LNCAP (cell line): ENCODE measurements around the gene FGFR2.

Source experiments
- TF ChIP-seq, protein P1 (sequence below): fragments of 450-650 bp; IDR thresholded peaks from 2 replicates; pipeline ENCODE4 v1.5.1; 2017; ENCODE audit warnings: mild to moderate bottlenecking

The FGFR2 gene

DNA sequence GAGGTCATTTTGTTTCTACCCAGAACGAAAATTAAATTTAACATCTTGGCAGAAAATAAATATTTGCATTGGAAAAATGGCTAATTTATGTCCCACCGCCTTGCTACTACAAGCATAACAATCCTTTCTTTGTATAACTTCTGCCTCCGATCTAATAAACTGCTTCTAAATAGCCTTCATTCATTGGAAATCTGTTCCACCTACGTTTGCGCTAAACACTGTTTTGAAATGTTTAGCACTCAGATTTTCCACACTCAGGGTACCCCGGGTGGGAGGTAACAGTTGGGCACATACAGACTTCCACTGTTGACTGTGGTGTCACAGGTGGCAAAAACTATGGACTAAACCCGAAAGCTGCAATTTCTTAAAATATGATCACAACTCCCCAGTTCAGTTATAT lies 96.4 kb downstream of the FGFR2 start:
- TF ChIP-seq, protein P1, sequence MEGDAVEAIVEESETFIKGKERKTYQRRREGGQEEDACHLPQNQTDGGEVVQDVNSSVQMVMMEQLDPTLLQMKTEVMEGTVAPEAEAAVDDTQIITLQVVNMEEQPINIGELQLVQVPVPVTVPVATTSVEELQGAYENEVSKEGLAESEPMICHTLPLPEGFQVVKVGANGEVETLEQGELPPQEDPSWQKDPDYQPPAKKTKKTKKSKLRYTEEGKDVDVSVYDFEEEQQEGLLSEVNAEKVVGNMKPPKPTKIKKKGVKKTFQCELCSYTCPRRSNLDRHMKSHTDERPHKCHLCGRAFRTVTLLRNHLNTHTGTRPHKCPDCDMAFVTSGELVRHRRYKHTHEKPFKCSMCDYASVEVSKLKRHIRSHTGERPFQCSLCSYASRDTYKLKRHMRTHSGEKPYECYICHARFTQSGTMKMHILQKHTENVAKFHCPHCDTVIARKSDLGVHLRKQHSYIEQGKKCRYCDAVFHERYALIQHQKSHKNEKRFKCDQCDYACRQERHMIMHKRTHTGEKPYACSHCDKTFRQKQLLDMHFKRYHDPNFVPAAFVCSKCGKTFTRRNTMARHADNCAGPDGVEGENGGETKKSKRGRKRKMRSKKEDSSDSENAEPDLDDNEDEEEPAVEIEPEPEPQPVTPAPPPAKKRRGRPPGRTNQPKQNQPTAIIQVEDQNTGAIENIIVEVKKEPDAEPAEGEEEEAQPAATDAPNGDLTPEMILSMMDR, result no peak

DNA sequence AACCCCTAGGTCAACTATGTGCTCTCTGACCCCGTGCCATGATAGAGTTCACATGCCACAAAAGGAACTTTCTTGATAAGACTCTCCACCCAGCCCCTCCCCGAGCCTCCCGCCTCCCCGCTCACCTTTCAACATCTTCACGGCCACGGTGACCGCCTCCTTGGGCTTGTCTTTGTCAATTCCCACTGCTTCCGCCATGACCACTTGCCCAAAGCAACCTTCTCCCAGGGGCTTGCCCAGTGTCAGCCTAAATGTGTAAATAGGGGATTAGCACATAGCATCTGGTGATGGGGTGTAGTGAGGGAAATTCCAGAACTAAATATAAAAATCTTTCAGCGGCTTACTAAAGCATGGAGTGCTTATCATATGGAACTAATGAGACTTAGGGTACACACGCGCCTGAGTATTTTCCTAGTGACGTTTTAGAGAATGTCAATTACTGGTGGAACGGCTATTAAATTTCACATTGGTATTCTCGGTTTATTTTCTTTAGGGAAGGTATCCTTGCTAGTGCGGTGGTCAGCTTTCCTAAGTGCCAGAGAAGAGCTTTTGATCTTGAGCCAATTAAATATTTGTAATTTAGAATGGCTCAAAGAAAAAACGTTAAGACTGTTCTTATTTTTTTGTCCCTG lies 97.4 kb downstream of the FGFR2 start:
- TF ChIP-seq, protein P1, result no peak

DNA sequence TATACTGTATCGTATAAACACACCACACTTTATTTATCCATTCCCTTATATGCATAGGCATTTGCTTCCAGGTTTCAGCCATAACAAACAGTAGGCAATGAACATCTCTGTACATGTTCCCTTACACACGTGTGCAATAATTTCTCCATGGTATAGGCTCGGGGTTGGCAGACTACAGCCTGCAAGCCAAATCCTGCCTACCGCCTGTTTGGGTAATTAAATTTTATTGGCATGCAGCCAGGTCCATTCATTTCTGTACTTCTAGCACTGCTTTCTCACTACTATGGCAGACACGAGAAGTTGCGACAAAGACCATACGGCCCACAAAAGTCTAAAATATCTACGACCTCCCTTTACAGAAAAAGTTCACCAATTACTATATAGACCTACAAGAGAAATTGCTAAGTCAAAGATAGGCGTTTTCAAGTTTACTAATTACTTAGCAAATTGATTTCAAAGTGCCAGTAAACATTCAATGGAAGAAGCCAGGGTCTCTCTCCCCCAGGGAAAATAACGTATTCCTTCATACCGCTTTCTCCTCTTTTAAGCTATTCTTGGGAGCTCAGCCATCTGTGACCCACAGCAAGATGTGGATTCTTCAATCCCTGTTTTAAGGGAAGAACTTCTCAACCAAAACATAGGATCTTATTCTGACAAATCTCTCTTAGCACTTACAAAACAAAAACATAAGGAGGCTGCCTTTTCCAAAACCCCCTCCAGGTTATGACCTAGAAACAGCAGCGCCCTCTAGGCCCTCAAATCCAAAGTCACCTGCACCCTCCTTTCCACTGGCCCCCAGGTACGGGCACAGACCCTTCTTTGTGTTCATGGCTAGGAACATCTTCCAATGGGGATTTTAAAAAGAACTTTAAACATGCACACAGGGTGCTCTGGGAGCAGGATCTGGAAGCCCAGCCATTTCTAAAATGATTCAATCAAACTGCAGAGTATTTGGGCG lies 100.5 kb downstream of the FGFR2 start:
- TF ChIP-seq, protein P1, result peak; percentile 18; the same call in 1 of the 2 replicates

DNA sequence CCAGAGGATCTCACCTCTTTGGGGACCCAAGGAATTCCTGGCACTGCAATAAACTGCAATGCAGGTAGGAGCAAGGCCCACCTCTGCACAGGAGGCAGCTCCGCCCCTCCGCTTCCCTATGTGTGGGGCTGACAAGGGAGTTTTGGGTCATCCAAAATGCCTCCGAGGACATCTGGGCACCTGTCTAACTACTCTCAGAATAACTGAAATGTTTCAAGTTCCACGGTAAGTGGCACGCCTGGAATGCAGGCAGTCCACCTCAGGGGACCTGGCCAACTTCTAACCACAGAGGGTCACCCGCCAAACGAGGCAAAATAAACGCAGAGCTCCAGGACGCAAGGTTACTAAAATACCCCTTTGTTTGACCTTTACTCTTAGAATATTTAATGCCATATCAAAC lies 102.5 kb downstream of the FGFR2 start:
- TF ChIP-seq, protein P1, result no peak

DNA sequence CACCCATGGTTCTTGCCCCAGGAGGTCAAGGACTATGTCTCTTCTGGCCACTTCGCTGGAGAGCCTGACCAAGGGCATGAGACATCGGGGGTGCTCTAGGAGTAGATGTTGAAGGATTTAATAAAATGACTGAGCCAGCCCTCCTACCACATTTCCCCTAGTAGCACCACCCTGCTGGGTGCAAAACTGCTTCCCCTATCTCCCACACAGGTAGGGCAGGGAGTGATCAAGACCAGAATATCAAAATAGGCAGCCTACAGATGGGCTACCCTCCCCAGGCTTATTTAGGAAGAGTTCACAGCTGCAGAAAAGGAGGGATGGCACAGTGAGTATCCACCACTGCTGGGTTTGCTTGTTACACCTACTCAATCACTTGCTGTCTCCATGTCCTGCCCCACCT lies 103.9 kb downstream of the FGFR2 start:
- TF ChIP-seq, protein P1, result no peak

DNA sequence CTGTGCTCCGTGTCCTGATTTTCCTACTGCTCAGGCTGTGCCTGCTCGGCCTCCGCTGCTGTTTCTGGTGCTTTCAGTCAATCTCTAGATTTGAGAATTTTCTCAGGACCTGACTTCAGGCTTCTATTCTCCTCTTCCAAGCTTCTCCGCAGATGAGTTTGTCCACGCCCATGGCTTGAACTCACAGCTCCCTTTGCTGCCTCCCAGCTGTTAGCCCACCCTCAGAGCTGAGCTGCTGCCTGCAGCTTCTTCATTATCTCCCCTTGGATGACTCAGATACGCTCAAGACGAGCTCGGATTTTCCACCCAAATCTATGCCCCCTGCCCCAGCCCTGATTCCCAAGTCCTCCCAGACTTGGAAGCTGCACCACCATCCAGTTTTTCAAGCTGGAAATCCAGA lies 104.7 kb downstream of the FGFR2 start:
- TF ChIP-seq, protein P1, result no peak

DNA sequence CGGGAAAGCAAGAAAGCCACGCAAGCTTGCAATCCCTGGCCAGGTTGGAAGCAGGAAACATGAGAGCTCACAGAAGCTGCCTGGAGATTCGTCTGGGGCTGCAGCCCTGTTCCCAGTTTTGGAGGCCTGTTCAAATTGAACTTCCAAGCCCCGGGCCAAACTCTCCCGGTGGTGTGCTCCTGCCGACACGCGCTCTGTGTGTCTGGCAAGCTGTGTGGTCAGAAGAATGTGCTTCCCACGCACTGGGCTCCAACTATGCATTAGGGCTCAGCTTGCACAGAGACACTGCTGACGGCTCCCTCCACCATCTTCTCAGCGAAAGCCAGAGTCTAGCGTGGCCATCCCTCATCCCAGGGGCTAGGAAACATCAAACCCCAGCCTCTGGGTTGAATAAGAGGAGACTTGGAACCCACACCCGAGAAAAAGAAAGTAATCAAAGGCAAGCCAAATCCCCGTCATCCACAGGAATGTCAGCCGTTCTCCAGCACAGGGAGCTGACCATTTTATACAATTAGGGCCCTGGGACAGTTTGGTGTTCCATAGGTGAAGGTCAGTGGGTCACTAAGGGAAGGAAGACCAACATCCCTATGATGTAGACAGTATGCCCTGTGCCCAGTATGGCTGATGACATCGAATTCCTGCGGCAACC lies 107.2 kb downstream of the FGFR2 start:
- TF ChIP-seq, protein P1, result no peak
